Adipocyte (in vitro differentiated cells): ENCODE results near the gene IL17REL.
"Not testable (repeated sequence)": the region's sequence is repeated elsewhere in the genome, so short reads cannot be mapped to it uniquely, and the experiment has no call there.

Source experiments
- DNase-seq: peaks from one replicate; pipeline ENCODE4 v3.0.0-alpha.2; 2015; ENCODE audit warnings: low read depth
- H3K27me3 ChIP-seq: replicated peaks from 2 replicates; pipeline ENCODE4 v1.7.0; 2013; ENCODE audit warnings: mild to moderate bottlenecking, low read length, moderate library complexity; ENCODE audit not compliant: control insufficient read depth, insufficient read depth
- H3K36me3 ChIP-seq: 2 replicates; pipeline ENCODE4 v1.7.0; 2013; ENCODE audit warnings: low read length, mild to moderate bottlenecking, moderate library complexity; ENCODE audit not compliant: control insufficient read depth, insufficient read depth, severe bottlenecking
- H3K4me1 ChIP-seq: 2 replicates; pipeline ENCODE4 v1.7.0; 2013; ENCODE audit warnings: mild to moderate bottlenecking, low read length, moderate library complexity; ENCODE audit not compliant: control insufficient read depth, insufficient read depth
- H3K4me3 ChIP-seq: 2 replicates; pipeline ENCODE4 v1.7.0; 2013; ENCODE audit warnings: mild to moderate bottlenecking, low read length, moderate library complexity
- H3K9ac ChIP-seq: 2 replicates; pipeline ENCODE4 v1.7.0; 2013; ENCODE audit warnings: mild to moderate bottlenecking, low read length, moderate library complexity
- H3K9me3 ChIP-seq: 2 replicates; pipeline ENCODE4 v1.7.0; 2013; ENCODE audit warnings: mild to moderate bottlenecking, low read length, moderate library complexity; ENCODE audit not compliant: control insufficient read depth

IL17REL gene

DNA sequence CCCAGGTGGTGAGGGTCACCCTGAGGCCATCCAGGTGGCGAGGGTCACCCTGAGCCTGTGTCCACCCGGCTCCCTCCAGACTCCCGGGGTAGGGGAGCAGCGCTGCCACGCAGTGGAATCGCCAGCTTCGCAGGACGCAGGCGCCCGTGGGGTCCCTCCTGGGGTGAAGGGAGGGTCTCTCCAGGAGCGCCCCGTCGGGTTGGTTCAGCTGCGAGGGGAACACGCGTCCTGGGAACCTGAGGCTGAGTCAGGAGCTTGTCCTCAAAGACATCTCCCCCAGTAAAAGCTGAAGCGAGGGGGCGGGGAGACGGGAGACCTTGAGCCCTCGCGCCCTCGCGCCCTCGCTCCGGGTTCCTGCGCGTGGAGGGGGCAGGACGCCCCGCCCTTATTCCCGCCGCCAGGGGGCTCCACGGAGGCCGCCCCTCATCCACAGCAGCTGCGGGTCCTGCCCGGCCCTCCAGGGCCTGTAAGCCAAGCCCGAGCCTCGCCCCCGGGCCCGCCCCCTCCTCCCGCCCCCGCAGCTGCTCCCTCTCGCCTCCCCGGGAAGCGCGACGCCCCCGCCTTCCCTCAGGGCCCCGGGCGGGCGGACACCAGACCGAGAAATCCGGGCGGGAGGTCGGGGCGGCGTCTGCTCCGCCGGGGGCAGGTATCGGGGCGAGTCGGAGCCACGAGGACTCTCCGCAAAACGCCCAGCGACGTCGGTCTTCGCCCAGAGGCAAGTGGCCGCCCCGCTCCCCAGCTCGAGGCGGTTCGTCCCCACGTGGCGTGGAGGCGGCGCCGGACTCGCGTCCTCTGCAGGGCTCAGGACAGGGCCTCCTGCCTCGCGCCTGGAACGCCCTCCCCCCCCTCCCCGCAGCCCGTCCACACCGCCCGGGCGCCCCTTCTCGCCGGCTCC, 29.2 kb downstream of the IL17REL start:
- Histone ChIP-seq H3K9ac (no peak overlapping the region), H3K4me1 (no peaks in the 10 kb centered on the region), H3K4me3 (no peak overlapping the region), H3K36me3 (no peaks in the 10 kb centered on the region), H3K27me3 (peaks cover 22% of the 10 kb centered on the region), H3K9me3 (peaks cover 29% of the 10 kb centered on the region)
- DNase-seq: no peak

DNA sequence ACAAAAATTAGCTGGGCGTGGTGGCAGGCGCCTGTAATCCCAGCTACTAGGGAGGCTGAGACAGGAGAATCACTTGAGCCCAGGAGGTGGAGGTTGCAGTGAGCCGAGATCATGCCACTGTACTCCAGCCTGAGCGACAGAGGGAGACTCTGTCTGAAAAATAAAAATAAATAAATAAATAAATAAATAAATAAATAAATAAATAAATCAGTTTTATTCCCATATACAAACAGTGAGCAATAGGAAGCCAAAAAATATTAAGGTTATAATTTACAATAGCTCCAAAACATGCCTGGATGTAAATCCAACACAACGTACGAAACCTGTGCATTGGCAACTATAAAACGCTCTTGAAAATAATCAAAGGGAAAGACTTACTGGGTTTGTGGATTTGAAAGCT, 30.8 kb downstream of the IL17REL start:
- not testable (repeated sequence) for H3K4me3 ChIP-seq, DNase-seq, H3K36me3 ChIP-seq, H3K4me1 ChIP-seq, H3K9ac ChIP-seq
- Histone ChIP-seq H3K27me3 (peaks cover 22% of the 10 kb centered on the region), H3K9me3 (peaks cover 28% of the 10 kb centered on the region)

DNA sequence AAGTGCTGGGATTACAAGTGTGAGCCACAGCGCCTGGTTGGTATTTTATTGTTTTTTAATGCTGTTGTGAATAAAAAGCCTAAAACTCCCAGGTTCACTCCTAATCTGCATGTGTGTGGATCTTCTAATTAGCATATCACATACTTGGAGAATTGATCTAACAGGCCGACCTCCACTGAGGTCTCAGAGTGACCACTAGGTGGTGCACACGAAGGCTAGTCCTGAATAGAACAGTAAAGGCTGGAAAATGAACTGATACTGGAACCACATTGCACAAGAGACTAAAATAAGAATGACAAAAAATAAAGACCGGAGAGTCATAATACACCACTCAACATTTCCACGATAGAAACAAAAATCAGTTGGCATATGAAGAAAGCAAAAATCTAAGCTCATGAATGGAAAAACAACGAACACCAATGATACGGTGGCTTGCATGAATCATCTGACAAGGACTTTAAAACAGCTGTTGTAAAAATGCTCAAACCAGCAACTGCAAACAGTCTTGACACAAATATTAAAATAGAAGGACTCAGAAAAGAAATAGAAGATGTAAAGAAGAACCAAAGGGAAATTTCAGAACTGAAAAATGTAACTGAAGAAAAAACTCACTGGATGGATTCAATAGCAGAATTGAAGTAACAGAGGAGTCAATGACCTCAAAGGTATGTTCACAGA, 32.8 kb downstream of the IL17REL start:
- no peak overlapping the region for H3K4me3 ChIP-seq
- peak; percentile 57 for DNase-seq
- H3K27me3 ChIP-seq: peaks cover 15% of the 10 kb centered on the region

DNA sequence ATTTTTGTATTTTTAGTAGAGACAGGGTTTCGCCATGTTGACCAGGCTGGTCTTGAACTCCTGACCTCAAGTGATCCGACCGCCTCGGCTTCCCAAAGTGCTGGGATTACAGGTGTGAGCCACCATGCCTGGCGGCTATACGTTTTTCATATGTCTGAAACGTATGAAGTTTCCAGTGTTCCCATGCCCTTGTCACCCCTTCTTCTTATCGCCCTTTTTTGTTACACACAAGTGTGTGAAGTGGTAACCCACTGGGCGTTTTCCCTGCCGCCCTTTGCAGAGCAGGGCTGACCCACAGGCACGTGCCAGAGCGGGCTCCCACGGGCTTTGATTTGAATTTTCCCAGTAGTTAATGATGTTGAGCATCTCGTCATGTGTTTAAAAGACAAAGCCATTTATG, 35.0 kb downstream of the IL17REL start:
- peaks cover 4% of the 10 kb centered on the region for H3K4me1 ChIP-seq
- H3K27me3 ChIP-seq: peaks cover 1% of the 10 kb centered on the region
- H3K9ac ChIP-seq: no peak overlapping the region
- DNase-seq: no peak
- H3K4me3 ChIP-seq: no peak overlapping the region
- peaks cover 8% of the 10 kb centered on the region for H3K9me3 ChIP-seq
- H3K36me3 ChIP-seq: no peaks in the 10 kb centered on the region

More for the DNA sequence above, 32.8 kb downstream of the IL17REL start:
- Histone ChIP-seq H3K9me3 (peaks cover 10% of the 10 kb centered on the region), H3K4me1 (peaks cover 4% of the 10 kb centered on the region), H3K36me3 (no peaks in the 10 kb centered on the region), H3K9ac (no peak overlapping the region)

DNA sequence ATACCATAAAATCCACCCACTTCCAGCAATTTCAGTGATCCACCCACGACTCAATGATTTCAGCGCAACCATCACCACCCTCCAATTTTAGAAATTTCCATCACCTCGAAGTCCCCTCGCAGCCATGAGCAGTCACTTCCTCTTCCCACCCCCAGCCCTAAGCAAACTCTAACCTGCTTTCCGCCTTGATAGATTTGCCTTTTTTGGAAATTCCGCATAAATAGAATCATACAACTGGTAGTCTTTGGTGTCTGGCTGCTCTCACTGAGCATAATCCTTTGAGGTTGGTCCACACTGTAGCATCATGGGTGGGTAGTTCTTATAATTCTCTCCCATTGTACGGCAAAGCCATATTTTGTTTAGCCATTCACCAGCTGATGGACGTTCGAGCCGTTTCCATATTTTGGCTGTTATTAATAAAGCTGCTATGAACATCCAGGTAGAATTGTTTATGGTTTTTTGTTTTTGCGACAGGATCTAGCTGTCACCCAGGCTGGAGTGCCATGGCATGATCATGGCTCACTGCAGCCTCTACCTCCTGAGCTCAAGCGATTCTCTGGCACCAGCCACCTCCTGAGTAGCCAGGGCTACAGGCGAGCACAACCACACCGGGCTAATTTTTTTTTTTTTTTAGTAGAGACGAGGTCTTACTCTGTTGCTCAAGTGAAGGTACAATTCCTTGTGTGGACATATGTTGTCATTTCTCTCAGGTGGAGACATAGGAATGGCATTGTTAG, 36.0 kb downstream of the IL17REL start:
- no peak for DNase-seq
- Histone ChIP-seq H3K4me1 (peaks cover 7% of the 10 kb centered on the region), H3K36me3 (no peaks in the 10 kb centered on the region), H3K27me3 (no peaks in the 10 kb centered on the region), H3K9me3 (peaks cover 7% of the 10 kb centered on the region), H3K4me3 (no peak overlapping the region), H3K9ac (no peak overlapping the region)

DNA sequence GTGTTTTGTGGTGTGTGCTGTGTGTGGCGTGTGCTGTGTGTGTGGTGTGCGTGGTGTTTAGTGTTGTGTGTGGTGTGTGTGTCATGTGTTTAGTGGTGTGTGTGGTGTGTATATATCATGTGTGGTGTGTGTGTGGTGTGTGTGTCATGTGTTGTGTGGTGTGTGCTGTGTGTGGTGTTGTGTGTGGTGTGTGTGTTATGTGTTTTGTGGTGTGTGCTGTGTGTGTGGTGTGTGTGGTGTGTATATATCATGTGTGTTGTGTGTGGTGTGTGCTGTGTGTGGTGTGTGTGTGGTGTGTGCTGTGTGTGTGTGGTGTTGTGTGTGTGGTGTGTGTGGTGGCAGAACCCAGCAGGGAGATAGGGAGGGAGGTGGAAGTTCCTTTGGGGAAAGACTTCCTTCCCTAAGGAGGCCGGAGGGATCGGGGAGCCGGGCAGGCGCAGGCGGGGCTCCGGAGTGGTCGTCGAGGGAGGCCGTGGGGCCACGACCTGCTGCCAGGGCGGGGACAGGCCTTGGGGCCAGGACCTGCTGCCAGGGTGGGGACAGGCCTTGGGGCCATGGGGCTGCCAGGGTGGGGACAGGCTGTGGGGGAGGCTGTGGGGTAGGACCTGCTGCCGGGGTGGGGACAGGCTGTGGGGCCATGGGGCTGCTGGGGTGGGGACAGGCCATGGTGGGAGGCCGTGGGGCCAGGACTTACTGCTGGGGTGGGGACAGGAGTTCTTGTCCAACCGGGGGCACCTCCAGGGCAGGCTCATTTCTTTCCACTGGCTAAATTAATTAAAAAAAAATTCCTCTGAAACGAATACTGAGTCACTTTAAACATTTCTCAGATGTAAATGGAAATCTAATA, 36.8 kb downstream of the IL17REL start:
- peaks cover 7% of the 10 kb centered on the region for H3K4me1 ChIP-seq
- no peak for DNase-seq
- H3K36me3 ChIP-seq: no peaks in the 10 kb centered on the region
- no peak overlapping the region for H3K9ac ChIP-seq
- H3K4me3 ChIP-seq: no peak overlapping the region
- peaks cover 7% of the 10 kb centered on the region for H3K9me3 ChIP-seq
- H3K27me3 ChIP-seq: no peaks in the 10 kb centered on the region

DNA sequence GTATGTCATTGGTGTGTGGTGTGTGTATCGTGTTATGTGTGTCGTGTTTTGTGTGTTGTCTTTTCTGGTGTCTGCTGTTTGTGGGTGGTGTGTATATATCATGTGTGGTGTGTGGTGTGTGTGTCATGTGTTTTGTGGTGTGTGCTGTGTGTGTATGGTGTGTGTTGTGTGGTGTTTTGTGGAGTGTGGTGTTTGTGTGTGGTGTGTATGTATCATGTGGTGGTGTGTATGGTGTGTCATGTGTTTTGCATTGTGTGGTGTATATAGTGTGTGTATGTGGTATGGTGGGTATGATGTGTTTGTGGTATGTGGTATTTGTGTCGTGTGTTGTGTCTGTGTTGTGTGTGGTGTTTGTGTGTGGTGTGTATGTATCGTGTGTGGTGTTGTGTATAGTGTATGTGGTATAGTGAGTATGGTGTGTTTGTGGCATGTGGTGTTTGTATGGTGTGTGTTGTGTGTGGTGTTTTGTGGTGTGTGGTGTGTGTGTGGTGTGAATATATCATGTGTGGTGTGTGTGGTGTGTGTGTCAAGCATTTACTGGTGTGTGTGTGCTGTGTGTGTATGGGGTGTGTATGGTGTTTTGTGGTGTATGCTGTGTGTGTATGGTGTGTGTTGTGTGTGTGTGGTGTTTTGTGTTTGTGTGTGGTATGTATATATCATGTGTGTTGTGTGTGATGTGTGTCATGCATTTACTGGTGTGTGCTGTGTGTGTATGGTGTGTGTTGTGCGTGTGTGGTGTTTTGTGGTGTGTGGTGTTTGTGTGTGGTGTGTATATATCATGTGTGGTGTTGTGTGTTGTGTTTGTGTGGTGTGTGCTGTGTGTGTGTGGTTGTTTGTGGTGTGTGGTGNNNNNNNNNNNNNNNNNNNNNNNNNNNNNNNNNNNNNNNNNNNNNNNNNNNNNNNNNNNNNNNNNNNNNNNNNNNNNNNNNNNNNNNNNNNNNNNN, 39.3 kb downstream of the IL17REL start:
- H3K27me3 ChIP-seq: no peaks in the 10 kb centered on the region
- H3K4me3 ChIP-seq: peak overlapping the region; percentile 66
- H3K36me3 ChIP-seq: no peaks in the 10 kb centered on the region
- no peak for DNase-seq
- H3K9ac ChIP-seq: no peak overlapping the region
- peaks cover 24% of the 10 kb centered on the region for H3K4me1 ChIP-seq
- H3K9me3 ChIP-seq: no peaks in the 10 kb centered on the region

DNA sequence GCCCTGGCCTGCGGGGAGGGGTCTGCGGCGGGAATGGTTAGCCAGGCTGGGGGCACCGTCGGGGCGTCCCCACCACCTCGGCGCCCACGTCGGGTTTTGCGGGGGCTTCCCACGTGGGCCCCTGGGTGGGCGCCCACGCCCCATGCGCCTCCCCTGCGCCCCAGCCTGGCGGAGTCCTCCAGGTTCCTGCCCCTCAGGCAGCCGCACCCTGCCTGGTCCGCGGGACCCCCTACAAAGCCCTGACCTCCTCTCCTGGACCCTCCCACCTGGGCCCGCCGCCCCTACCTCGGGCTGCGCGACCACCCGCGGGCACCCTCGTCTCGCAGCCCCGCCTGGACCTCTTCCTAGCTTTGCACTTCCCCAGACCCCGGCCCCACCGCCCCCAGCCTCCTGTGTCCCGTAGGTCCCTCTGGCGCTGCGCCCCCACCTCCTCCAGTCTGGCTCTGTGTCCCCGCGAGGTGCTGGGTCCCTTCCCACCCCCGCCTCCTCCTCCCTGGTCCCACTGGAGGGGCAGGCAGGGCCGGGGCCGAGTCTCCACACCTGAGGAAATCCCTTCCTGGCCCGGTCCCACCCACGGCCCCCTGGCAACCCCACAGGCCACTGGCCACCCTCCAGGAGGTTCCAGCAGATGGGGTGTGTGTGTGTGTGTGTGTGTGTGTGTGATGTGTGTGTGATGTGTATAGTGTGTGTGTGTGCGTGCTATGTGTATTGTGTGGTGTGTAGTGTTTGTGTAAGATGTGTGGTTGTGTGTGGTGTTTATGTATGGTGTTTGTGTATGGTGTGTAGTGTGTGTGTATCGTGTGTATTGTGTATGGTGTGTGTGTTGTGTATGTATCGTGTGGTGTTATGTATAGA, 40.2 kb downstream of the IL17REL start:
- H3K9me3 ChIP-seq: no peaks in the 10 kb centered on the region
- H3K36me3 ChIP-seq: no peaks in the 10 kb centered on the region
- peak overlapping the region; percentile 83 for H3K9ac ChIP-seq
- peaks cover 33% of the 10 kb centered on the region for H3K4me1 ChIP-seq
- no peak for DNase-seq
- H3K4me3 ChIP-seq: peak overlapping the region; percentile 79
- H3K27me3 ChIP-seq: no peaks in the 10 kb centered on the region

DNA sequence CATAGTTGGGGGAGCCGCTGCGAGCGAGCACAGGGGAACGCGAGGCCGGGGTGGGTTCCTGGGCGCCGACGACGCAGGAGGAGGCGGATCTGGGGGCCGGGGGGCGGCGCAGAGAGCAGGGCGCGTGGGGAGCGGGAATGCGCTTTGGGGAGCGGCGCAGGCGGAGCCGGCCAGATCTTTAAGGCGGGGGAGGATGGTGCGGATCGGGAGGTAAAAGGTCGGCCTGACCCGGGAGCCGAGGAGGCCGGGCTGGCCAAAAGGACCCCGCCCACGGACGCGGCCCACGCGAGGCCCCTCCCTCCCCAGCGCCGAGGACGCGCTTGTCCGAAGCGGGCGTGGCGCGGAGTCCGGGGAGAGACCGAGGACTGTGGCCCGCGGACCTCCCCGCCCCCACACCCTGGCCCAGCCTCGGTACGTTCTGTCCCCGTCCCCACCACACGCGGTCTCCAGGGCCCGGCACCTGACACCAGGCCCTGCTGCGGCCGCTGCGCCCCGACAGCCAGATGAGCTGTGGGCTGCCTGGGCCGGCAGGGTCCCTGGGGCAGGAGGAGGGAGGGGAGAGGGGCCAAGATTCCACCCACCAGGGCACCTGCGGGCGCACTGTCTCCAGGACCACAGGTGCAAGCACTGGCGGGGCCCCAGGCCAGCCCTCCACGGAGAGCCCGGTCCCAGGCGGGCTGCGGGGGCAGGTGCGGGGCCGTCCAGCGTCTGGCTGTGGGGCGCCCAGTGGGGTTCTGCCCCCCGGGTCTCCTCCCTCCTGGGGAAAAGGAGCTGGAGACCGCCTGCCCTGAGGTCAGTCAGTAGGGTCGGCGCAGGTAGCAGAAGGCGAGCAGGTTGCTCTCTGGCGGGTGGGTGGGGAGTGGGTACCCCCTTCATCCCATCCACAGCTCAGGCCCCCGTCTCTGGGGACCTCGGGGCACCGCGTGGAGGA, 41.1 kb downstream of the IL17REL start:
- peak; percentile 76 for DNase-seq
- Histone ChIP-seq H3K36me3 (no peaks in the 10 kb centered on the region), H3K4me3 (peak overlapping the region; percentile 79), H3K9ac (peak overlapping the region; percentile 83), H3K27me3 (no peaks in the 10 kb centered on the region), H3K4me1 (peaks cover 42% of the 10 kb centered on the region), H3K9me3 (no peaks in the 10 kb centered on the region)
